Natural killer cell treated with Interleukin-12 subunit alpha and Interleukin-12 subunit beta and Interleukin-15 and Interleukin-18, amount 100 ng/mL, for 72 hours (primary cell): ENCODE measurements around the gene RETREG3. TPM values are rescaled to one million over a fixed set of nuclear protein-coding genes. Genes with fewer than 3 reads are reported as not detected.

Experiments used
- ATAC-seq, 2 donors: fragments of 150-1000 bp; cut with Tn5 transposase in 1 of 2; sonication (Bioruptor Pico), chemical (Tn5 transposase) in 1 of 2; 2 replicates each; pipeline ENCODE4 v1.10.0; 2021
- DNase-seq: peaks from one replicate; pipeline ENCODE4 v3.0.0; 2022; ENCODE audit warnings: low spot score
- H3K27ac Mint-ChIP-seq, 2 donors: 1 replicate in 1 of 2; 2 replicates in 1 of 2; pipeline ENCODE4 v1.8.0; 2022; ENCODE audit warnings: mixed read lengths in 2 of 2, mild to moderate bottlenecking in 1 of 2, moderate library complexity in 1 of 2
- H3K27me3 Mint-ChIP-seq, 2 donors: 1 replicate in 1 of 2; 2 replicates in 1 of 2; pipeline ENCODE4 v1.8.0; 2022; ENCODE audit warnings: mixed read lengths in 2 of 2
- H3K36me3 Mint-ChIP-seq: one replicate; pipeline ENCODE4 v1.8.0; 2022; ENCODE audit warnings: mixed read lengths
- H3K4me1 Mint-ChIP-seq, 2 donors: 1 replicate in 1 of 2; 2 replicates in 1 of 2; pipeline ENCODE4 v1.8.0; 2022; ENCODE audit warnings: low read depth in 2 of 2, mixed read lengths in 2 of 2, mild to moderate bottlenecking in 1 of 2
- H3K4me3 Mint-ChIP-seq: one replicate; pipeline ENCODE4 v1.8.0; 2022; ENCODE audit warnings: mixed read lengths
- H3K9me3 Mint-ChIP-seq: 2 replicates; pipeline ENCODE4 v1.8.0; 2022; ENCODE audit warnings: mixed read lengths
- total RNA-seq, 2 donors: library from RNA; stranded (reverse); gene quantifications; one replicate each; pipeline ENCODE4 v1.2.3, GENCODE V29; 2022

RETREG3 gene
- total RNA-seq, 2 donors from 2014 or later, result 52.9 to 67.3 TPM

GRCh38 chr17:42531455-42532354, 77.5 kb downstream of the RETREG3 start:
- H3K4me3 Mint-ChIP-seq, result peak overlapping the region; percentile 79
- H3K4me1 Mint-ChIP-seq, result peaks cover 37 to 48% of the 10 kb centered on the region in 2 donors
- ATAC-seq, result peak; percentile 32 to 43
- no peaks in the 10 kb centered on the region for H3K36me3 Mint-ChIP-seq
- peak overlapping the region; percentile 62 to 78 for H3K27ac Mint-ChIP-seq
- no peaks in the 10 kb centered on the region for H3K27me3 Mint-ChIP-seq
- peak; percentile 76 for DNase-seq
- H3K9me3 Mint-ChIP-seq, result no peaks in the 10 kb centered on the region

GRCh38 chr17:42530952-42531454, 78.2 kb downstream of the RETREG3 start:
- no peaks in the 10 kb centered on the region for H3K9me3 Mint-ChIP-seq
- DNase-seq (no peak), ATAC-seq (no peak)
- peak overlapping the region; percentile 79 for H3K4me3 Mint-ChIP-seq
- peak overlapping the region in 1 of 2 donors; percentile 62 for H3K27ac Mint-ChIP-seq
- H3K27me3 Mint-ChIP-seq, result no peaks in the 10 kb centered on the region
- no peaks in the 10 kb centered on the region for H3K36me3 Mint-ChIP-seq
- H3K4me1 Mint-ChIP-seq, result peaks cover 37 to 44% of the 10 kb centered on the region in 2 donors

Other genes with a start within 250 kb of the RETREG3 start
- 100 to 1,000 TPM; 171 to 344 TPM for gene STAT3, start 220.9 kb downstream of the RETREG3 start, total RNA-seq
- gene CAVIN1, start 186.1 kb downstream of the RETREG3 start, total RNA-seq, result under 1 TPM in 1 of 2 donors, not detected in 1; 0.17 TPM
- 10 to 100 TPM in 1 of 2 donors, 1 to 10 TPM in 1; 6.7 to 13.9 TPM for gene ATP6V0A1, start 150.5 kb downstream of the RETREG3 start, total RNA-seq
- gene NAGLU, start 73.1 kb downstream of the RETREG3 start, total RNA-seq, result 10 to 100 TPM; 18.1 to 19.3 TPM
- 1 to 10 TPM in 1 of 2 donors, under 1 TPM in 1; 0.71 to 1.6 TPM for gene HSD17B1, start 56.5 kb downstream of the RETREG3 start, total RNA-seq
- gene COASY, start 47.2 kb downstream of the RETREG3 start, total RNA-seq, result 100 to 1,000 TPM in 1 of 2 donors, 10 to 100 TPM in 1; 83.4 to 126 TPM
- 10 to 100 TPM; 66.8 to 68.4 TPM for gene MLX, start 42.3 kb downstream of the RETREG3 start, total RNA-seq
- gene PSMC3IP, start 31.6 kb downstream of the RETREG3 start, total RNA-seq, result 10 to 100 TPM; 20.7 to 41.3 TPM
- gene TUBG1, start 309 bp upstream of the RETREG3 start, total RNA-seq, result 10 to 100 TPM; 59.1 to 99.4 TPM
- gene TUBG2, start 49.9 kb upstream of the RETREG3 start, total RNA-seq, result 1 to 10 TPM; 3.9 to 8.0 TPM
- under 1 TPM in 1 of 2 donors, not detected in 1; 0.73 TPM for gene PLEKHH3, start 67.6 kb upstream of the RETREG3 start, total RNA-seq
- not detected for gene CCR10, start 72.5 kb upstream of the RETREG3 start, total RNA-seq
- under 1 TPM; 0.17 to 0.39 TPM for gene CNTNAP1, start 73.2 kb upstream of the RETREG3 start, total RNA-seq
- 10 to 100 TPM; 32.2 to 33.5 TPM for gene EZH1, start 135.7 kb upstream of the RETREG3 start, total RNA-seq
- gene RAMP2, start 151.9 kb upstream of the RETREG3 start, total RNA-seq, result not detected
- 10 to 100 TPM; 57.5 to 61.7 TPM for gene VPS25, start 164.1 kb upstream of the RETREG3 start, total RNA-seq
- gene WNK4, start 171.2 kb upstream of the RETREG3 start, total RNA-seq, result under 1 TPM; 0.10 to 0.28 TPM
- 10 to 100 TPM; 41.6 to 48.0 TPM for gene COA3, start 189.3 kb upstream of the RETREG3 start, total RNA-seq
- gene CNTD1, start 189.5 kb upstream of the RETREG3 start, total RNA-seq, result not detected
- 100 to 1,000 TPM; 106 to 134 TPM for gene BECN1, start 214.9 kb upstream of the RETREG3 start, total RNA-seq
- 100 to 1,000 TPM; 152 to 251 TPM for gene PSME3, start 224.0 kb upstream of the RETREG3 start, total RNA-seq
- gene AOC2, start 235.2 kb upstream of the RETREG3 start, total RNA-seq, result 1 to 10 TPM; 3.5 to 5.3 TPM
- 1 to 10 TPM; 1.8 to 2.7 TPM for gene AOC3, start 241.8 kb upstream of the RETREG3 start, total RNA-seq